Stimulated activated naive B cell treated with anti-CD40 and anti-IgM and Interleukin-4, amounts not matched to agents 10 μg/mL and 1 μg/mL and 100 μg/mL, for 72 hours (primary cell): ENCODE data around the gene DMKN.
A peak's percentile ranks its signal among the peaks of the same experiment; 100 is the strongest.

ENCODE experiments used
- ATAC-seq, 2 donors: fragments of 150-1000 bp; cut with Tn5 transposase; replicated peaks; 2 replicates each; pipeline ENCODE4 v1.10.0; 2021; ENCODE audit warnings: moderate library complexity in 1 of 2
- DNase-seq: peaks from one replicate; pipeline ENCODE4 v3.0.0; 2021
- H3K27ac Mint-ChIP-seq: one replicate; pipeline ENCODE4 v1.8.0; 2022; ENCODE audit warnings: mild to moderate bottlenecking, mixed read lengths
- H3K27me3 Mint-ChIP-seq, 2 donors: one replicate each; pipeline ENCODE4 v1.8.0; 2022; ENCODE audit warnings: mixed read lengths in 2 of 2
- H3K36me3 Mint-ChIP-seq, 2 donors: one replicate each; pipeline ENCODE4 v1.8.0; 2022; ENCODE audit warnings: mixed read lengths in 2 of 2, mild to moderate bottlenecking in 1 of 2
- H3K4me1 Mint-ChIP-seq, 2 donors: one replicate each; pipeline ENCODE4 v1.8.0; 2022; ENCODE audit warnings: mixed read lengths in 2 of 2, mild to moderate bottlenecking in 1 of 2
- H3K4me3 Mint-ChIP-seq, 2 donors: one replicate each; pipeline ENCODE4 v1.8.0; 2022; ENCODE audit warnings: mild to moderate bottlenecking in 2 of 2, mixed read lengths in 2 of 2, moderate library complexity in 1 of 2
- H3K9me3 Mint-ChIP-seq, 2 donors: one replicate each; pipeline ENCODE4 v1.8.0; 2022; ENCODE audit warnings: mixed read lengths in 2 of 2, mild to moderate bottlenecking in 1 of 2

DMKN gene

DNA sequence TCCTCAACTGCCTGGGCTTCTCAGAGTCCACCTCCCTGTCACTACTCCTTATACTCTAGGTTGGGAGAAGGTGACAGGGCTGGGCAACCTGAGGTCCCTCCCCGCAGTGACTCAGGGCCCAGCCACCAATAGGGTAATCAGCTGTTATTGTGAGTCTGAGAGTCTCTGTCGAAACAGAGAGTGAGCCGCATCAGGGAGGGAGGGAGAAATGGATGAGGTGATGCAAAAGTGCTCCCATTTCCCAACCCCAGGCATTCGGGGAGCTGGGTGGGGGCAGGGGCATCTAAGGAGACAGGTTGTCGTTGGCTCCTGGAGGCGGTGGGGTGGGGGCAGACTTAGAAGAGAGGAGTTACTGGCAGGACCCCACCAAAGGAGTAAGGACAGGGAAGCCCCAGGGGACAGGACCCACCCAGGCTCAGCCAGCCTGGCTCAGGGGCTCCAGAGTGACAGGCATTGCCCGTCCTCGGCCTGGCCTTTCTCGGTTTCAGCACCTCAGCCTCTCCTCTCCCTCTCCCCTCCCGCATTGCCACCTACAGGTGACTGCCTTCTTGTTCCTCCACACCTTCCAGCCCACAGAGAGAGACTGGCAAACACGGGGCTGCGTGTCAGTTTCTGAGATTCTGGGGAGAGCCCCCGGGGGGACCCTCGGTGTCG is at the start of gene DMKN:
Gene DMKN (minus strand): TSS at position 22 of the 654 bp plus-strand sequence. CDS start 174 bp downstream, outside the sequence.
- peaks cover 11 to 21% of the 10 kb centered on the region in 2 donors for H3K4me1 Mint-ChIP-seq
- no peaks in the 10 kb centered on the region for H3K36me3 Mint-ChIP-seq
- H3K27ac Mint-ChIP-seq = no peak within 1 kb of the TSS
- H3K9me3 Mint-ChIP-seq = no peaks in the 10 kb centered on the region
- H3K27me3 Mint-ChIP-seq = peaks cover 67 to 78% of the 10 kb centered on the region in 2 donors
- ATAC-seq (no peak), DNase-seq (no peak)
- H3K4me3 Mint-ChIP-seq = no peak within 1 kb of the TSS

GRCh38 chr19:35562776-35563175 is 49.3 kb upstream of the DMKN start:
- DNase-seq = no peak
- no peak overlapping the region for H3K4me3 Mint-ChIP-seq
- H3K27ac Mint-ChIP-seq = no peak overlapping the region
- H3K4me1 Mint-ChIP-seq = peaks cover 14 to 20% of the 10 kb centered on the region in 2 donors
- peaks cover 0 to 3% of the 10 kb centered on the region in 2 donors for H3K36me3 Mint-ChIP-seq
- H3K27me3 Mint-ChIP-seq = peaks cover 62 to 71% of the 10 kb centered on the region in 2 donors
- ATAC-seq = no peak
- no peaks in the 10 kb centered on the region for H3K9me3 Mint-ChIP-seq

GRCh38 chr19:35562336-35562735 is 48.9 kb upstream of the DMKN start:
- Mint-ChIP-seq H3K4me1 (peaks cover 15 to 24% of the 10 kb centered on the region in 2 donors), H3K36me3 (peaks cover 0 to 4% of the 10 kb centered on the region in 2 donors), H3K27ac (no peak overlapping the region), H3K4me3 (no peak overlapping the region), H3K27me3 (peaks cover 63 to 71% of the 10 kb centered on the region in 2 donors), H3K9me3 (no peaks in the 10 kb centered on the region)
- no peak for DNase-seq
- no peak for ATAC-seq

GRCh38 chr19:35561436-35561835 is 48.0 kb upstream of the DMKN start:
- peaks cover 60 to 73% of the 10 kb centered on the region in 2 donors for H3K27me3 Mint-ChIP-seq
- H3K4me3 Mint-ChIP-seq = no peak overlapping the region
- DNase-seq (no peak), ATAC-seq (no peak)
- no peak overlapping the region for H3K27ac Mint-ChIP-seq
- H3K9me3 Mint-ChIP-seq = no peaks in the 10 kb centered on the region
- peaks cover 17 to 28% of the 10 kb centered on the region in 2 donors for H3K4me1 Mint-ChIP-seq
- H3K36me3 Mint-ChIP-seq = peaks cover 0 to 4% of the 10 kb centered on the region in 2 donors

DNA sequence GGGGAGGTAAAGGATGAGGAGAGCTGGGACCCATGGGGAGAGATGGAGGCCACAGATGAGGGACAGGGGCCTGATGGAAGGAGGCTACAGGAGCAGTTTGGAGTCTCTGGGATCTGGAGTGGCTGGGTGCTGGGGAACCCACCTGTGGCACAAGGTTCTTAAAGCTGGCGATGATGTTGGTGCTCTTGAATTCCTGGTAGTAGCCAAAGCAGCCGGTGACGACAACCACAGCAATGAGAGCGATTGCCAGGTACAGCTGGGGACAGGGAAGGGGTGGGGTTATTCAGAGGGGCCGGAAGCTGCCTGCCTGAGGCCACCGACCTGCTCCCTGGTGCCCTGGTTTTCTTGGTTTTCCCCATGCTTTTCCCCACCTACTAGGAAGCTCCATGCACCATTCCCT is 47.2 kb upstream of the DMKN start:
- DNase-seq = no peak
- Mint-ChIP-seq H3K27ac (no peak overlapping the region), H3K4me3 (no peak overlapping the region), H3K9me3 (peaks cover 0 to 3% of the 10 kb centered on the region in 2 donors), H3K4me1 (peaks cover 17 to 28% of the 10 kb centered on the region in 2 donors), H3K27me3 (peaks cover 63 to 80% of the 10 kb centered on the region in 2 donors), H3K36me3 (peaks cover 0 to 4% of the 10 kb centered on the region in 2 donors)
- no peak for ATAC-seq

DNA sequence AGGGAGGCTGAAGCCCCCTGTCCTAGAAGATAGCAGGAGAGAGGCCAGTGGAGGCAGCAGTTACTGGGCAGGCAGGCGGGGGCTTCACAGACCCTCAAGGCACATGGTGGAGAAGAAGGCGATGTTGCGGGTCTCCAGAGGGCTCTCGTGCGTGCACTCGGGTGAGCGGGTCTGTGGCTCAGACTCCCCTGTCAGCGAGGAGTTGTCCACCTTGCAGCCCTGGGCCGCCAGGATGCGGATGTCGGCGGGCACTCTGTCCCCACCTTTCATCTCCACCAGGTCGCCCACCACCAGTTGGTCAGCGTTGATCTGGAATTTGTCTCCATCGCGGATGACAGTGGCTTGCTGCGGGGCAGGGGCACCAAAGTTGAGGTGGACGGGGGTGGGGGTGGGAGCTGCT is 46.8 kb upstream of the DMKN start:
- no peak overlapping the region for H3K27ac Mint-ChIP-seq
- no peak for ATAC-seq
- DNase-seq = no peak
- no peak overlapping the region for H3K4me3 Mint-ChIP-seq
- H3K9me3 Mint-ChIP-seq = peaks cover 0 to 3% of the 10 kb centered on the region in 2 donors
- peaks cover 60 to 76% of the 10 kb centered on the region in 2 donors for H3K27me3 Mint-ChIP-seq
- peaks cover 17 to 28% of the 10 kb centered on the region in 2 donors for H3K4me1 Mint-ChIP-seq
- peaks cover 0 to 4% of the 10 kb centered on the region in 2 donors for H3K36me3 Mint-ChIP-seq

DNA sequence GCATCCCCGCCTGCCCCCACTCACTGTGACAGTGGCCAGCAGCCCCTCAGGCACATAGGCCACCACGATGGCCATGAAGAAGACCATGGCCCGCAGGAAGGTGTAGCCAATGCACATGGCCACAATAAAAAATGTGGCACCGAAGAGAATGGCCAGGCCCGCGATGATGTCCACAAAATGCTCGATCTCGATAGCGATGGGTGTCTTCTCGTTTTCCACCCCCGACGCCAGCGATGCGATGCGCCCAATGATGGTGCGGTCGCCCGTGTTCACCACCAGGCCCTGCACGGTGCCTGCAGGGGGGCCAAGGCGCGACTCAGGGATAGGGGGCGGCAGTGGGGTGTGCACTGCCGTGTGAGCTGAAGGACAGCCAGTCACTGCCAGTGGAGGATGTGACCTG is 46.3 kb upstream of the DMKN start:
- ATAC-seq = no peak
- no peak for DNase-seq
- Mint-ChIP-seq H3K9me3 (peaks cover 0 to 3% of the 10 kb centered on the region in 2 donors), H3K27ac (no peak overlapping the region), H3K4me1 (peaks cover 17 to 28% of the 10 kb centered on the region in 2 donors), H3K4me3 (no peak overlapping the region), H3K36me3 (peaks cover 0 to 4% of the 10 kb centered on the region in 2 donors), H3K27me3 (peaks cover 57 to 75% of the 10 kb centered on the region in 2 donors)

DNA sequence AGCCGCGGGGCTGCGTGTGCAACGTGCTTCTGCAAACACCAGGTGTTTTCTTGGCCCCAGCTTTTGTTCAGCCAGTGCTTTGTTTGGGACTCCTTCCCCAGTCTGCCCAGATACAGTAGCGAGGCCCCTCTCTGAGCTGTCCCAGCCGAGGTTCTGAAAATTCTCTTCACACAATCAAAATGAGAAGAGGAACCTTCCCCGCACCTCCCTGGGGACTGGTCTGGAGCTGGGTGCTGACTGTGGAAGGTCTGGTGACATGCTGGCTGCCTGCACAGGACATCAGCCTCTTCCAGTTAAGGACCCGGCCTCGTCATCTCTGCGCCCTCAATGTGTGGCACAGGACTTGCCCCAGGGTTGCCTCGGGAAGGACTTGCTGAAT is 45.8 kb upstream of the DMKN start:
- peak overlapping the region; percentile 31 to 36 for H3K4me3 Mint-ChIP-seq
- H3K9me3 Mint-ChIP-seq = peaks cover 0 to 3% of the 10 kb centered on the region in 2 donors
- H3K4me1 Mint-ChIP-seq = peaks cover 17 to 28% of the 10 kb centered on the region in 2 donors
- ATAC-seq (peak; percentile 93 to 98), DNase-seq (peak; percentile 74)
- H3K27ac Mint-ChIP-seq = no peak overlapping the region
- peaks cover 57 to 75% of the 10 kb centered on the region in 2 donors for H3K27me3 Mint-ChIP-seq
- peaks cover 0 to 4% of the 10 kb centered on the region in 2 donors for H3K36me3 Mint-ChIP-seq

- Mint-ChIP-seq H3K27me3 (peaks cover 57 to 72% of the 10 kb centered on the region in 2 donors), H3K4me3 (peak overlapping the region; percentile 31 to 36), H3K27ac (no peak overlapping the region), H3K9me3 (peaks cover 0 to 3% of the 10 kb centered on the region in 2 donors), H3K4me1 (peaks cover 17 to 28% of the 10 kb centered on the region in 2 donors), H3K36me3 (peaks cover 0 to 4% of the 10 kb centered on the region in 2 donors)
- ATAC-seq = peak in 1 of 2 donors; percentile 36
- no peak for DNase-seq
These were observed 45.2 kb upstream of the DMKN start for GRCh38 chr19:35558400-35559280.

DNA sequence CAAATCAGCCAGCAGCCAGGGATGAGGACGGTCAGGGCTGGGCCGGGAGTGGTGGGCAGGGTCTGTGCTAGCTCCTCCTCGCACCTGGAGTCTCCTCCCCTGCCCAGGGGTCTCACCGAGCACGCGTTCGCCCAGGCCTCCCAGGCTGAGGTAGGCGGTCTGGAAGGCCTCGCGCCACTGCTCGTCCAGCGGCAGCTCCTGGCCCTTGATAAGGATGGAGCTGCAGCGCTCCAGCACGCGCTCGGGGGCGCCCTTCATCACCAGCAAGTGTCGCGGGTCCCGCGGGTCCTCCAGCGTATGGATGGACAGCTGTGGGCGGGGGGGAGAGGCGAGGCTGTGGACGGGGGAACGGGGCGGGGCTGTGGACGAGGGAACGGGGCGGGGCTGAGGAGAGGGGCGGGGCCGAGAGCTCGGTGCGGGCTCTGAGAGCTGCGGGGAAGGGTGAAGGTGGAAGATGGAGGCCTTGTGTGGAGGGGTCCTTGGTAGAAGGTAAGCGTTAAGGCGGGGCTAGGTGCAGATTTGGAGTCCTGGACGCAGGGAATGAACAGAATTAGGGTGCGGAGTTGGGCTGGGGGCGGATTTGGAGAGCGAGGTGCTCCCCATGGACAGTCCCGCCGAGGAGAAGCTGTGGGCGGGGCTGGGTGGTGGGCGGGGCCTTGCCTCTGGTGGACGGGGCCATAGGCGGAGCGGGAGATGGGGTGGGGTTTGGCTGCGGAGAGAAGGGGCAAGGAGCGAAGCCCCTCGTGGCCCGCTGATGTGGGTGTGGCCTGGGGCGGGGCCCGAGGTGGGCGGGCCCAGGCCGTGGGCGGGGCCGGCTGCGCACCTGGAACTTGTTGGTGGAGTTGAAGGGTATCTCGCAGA is 44.3 kb upstream of the DMKN start:
- Mint-ChIP-seq H3K4me1 (peaks cover 17 to 28% of the 10 kb centered on the region in 2 donors), H3K27ac (no peak overlapping the region), H3K9me3 (peaks cover 0 to 3% of the 10 kb centered on the region in 2 donors), H3K4me3 (peak overlapping the region; percentile 75 to 82), H3K27me3 (peaks cover 51 to 63% of the 10 kb centered on the region in 2 donors), H3K36me3 (peaks cover 0 to 4% of the 10 kb centered on the region in 2 donors)
- DNase-seq = peak; percentile 30
- ATAC-seq = peak; percentile 22 to 53

DNA sequence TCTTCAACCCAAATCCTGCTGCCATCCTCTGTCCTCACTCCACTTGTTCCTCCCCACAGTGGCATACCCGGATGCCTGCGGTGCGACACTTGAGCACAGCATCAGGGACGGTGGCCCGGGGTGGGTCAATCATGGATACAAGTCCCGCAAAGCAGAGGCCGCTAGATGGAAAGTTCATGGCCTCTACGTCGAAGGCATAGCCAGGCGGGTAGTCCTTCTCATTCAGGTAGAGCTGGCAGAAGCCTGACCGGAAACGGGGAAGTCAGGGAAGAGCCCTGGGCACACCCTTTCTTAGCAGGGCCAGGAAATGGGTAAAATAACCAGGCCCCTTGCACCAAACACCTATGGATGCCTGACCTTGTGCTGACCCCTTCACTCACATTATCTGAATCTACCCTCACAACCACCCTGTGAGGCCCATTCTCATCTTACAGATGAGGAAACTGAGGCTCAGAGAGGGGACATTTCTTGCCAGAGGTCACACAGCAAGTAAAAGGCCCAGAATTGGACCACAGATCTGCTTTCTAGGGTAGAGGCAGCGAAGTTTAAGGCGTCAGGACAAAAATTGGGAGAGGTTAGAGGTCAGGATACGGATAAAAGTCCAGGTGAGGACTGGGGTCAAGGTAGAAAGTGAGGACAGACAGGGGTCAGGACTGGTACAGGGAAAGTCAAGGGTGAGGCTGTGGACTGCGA is 43.5 kb upstream of the DMKN start:
- H3K4me1 Mint-ChIP-seq = peaks cover 17 to 28% of the 10 kb centered on the region in 2 donors
- ATAC-seq (no peak), DNase-seq (no peak)
- peak overlapping the region; percentile 6 to 75 for H3K4me3 Mint-ChIP-seq
- peaks cover 44 to 55% of the 10 kb centered on the region in 2 donors for H3K27me3 Mint-ChIP-seq
- H3K27ac Mint-ChIP-seq = no peak overlapping the region
- peaks cover 0 to 3% of the 10 kb centered on the region in 2 donors for H3K9me3 Mint-ChIP-seq
- H3K36me3 Mint-ChIP-seq = peaks cover 0 to 4% of the 10 kb centered on the region in 2 donors

GRCh38 chr19:35556025-35556590 is 42.7 kb upstream of the DMKN start:
- no peak overlapping the region for H3K4me3 Mint-ChIP-seq
- ATAC-seq (no peak), DNase-seq (no peak)
- peaks cover 37 to 46% of the 10 kb centered on the region in 2 donors for H3K27me3 Mint-ChIP-seq
- peaks cover 0 to 3% of the 10 kb centered on the region in 2 donors for H3K9me3 Mint-ChIP-seq
- H3K36me3 Mint-ChIP-seq = peaks cover 2 to 8% of the 10 kb centered on the region in 2 donors
- no peak overlapping the region for H3K27ac Mint-ChIP-seq
- H3K4me1 Mint-ChIP-seq = peaks cover 17 to 28% of the 10 kb centered on the region in 2 donors
